ENCODE data around the gene RERE. TPM values are rescaled to one million over a fixed set of nuclear protein-coding genes. Genes with fewer than 3 reads are reported as not detected.

RERE gene
- total and polyA plus RNA-seq, 12 donors = 46.5 to 163 (median 139) TPM

- Histone ChIP-seq H3K9me3 (no peaks in the 10 kb centered on the region), H3K27me3 (no peaks in the 10 kb centered on the region), H3K27ac (peak overlapping the region in 3 of 10 donors; percentile 44 to 77 (median 69)), H3K4me1 (peaks cover 0 to 42% (median 28%) of the 10 kb centered on the region in 9 donors), H3K36me3 (no peaks in the 10 kb centered on the region), H3K4me3 (no peak overlapping the region)
- WGBS, 2 donors = 54 to 58% methylated on average over 3 of the region's 3 CpGs
- DNase-seq (no peak), ATAC-seq (no peak)
- TF ChIP-seq, protein P1, sequence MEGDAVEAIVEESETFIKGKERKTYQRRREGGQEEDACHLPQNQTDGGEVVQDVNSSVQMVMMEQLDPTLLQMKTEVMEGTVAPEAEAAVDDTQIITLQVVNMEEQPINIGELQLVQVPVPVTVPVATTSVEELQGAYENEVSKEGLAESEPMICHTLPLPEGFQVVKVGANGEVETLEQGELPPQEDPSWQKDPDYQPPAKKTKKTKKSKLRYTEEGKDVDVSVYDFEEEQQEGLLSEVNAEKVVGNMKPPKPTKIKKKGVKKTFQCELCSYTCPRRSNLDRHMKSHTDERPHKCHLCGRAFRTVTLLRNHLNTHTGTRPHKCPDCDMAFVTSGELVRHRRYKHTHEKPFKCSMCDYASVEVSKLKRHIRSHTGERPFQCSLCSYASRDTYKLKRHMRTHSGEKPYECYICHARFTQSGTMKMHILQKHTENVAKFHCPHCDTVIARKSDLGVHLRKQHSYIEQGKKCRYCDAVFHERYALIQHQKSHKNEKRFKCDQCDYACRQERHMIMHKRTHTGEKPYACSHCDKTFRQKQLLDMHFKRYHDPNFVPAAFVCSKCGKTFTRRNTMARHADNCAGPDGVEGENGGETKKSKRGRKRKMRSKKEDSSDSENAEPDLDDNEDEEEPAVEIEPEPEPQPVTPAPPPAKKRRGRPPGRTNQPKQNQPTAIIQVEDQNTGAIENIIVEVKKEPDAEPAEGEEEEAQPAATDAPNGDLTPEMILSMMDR (IDR thresholded peaks at IDR 0.05) = no peak
- intact Hi-C loops (cut with DNase I) = no loop called here
Observed at GRCh38 chr1:8570465-8570864, 247.0 kb downstream of the RERE start.

DNA sequence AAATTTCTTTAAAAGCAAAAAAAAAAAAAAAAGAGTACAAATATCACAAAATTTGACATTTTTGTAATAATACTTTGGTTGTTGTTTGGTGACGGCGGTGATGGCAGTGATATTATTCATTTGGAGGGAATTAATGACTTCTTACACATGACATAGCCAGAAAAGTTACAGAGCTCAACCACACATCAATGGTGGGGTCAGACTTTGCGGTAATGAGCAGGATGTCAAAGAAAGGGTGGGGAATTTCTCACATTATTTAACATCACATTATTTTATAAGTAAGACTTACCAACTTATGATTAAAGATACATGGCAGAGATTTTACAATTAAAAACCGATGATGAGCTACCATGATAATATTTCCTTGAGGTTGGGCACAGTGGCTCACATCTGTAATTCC, 248.2 kb downstream of the RERE start:
- H3K27ac ChIP-seq = no peak overlapping the region
- intact Hi-C loops (cut with DNase I) = loop anchor here in 1 of 10 donors (10.0 kb wide), 1 partner anchor 276 kb away; no protein-coding TSS in a partner anchor
- no peak for DNase-seq
- TF ChIP-seq, protein P1 (IDR thresholded peaks at IDR 0.05) = no peak
- peaks cover 0 to 44% (median 25%) of the 10 kb centered on the region in 9 donors for H3K4me1 ChIP-seq
- H3K9me3 ChIP-seq = no peaks in the 10 kb centered on the region
- no peak overlapping the region for H3K4me3 ChIP-seq
- WGBS, 2 donors = 98% methylated on average over 4 of the region's 4 CpGs
- no peaks in the 10 kb centered on the region for H3K27me3 ChIP-seq
- H3K36me3 ChIP-seq = no peaks in the 10 kb centered on the region
- ATAC-seq = no peak

DNA sequence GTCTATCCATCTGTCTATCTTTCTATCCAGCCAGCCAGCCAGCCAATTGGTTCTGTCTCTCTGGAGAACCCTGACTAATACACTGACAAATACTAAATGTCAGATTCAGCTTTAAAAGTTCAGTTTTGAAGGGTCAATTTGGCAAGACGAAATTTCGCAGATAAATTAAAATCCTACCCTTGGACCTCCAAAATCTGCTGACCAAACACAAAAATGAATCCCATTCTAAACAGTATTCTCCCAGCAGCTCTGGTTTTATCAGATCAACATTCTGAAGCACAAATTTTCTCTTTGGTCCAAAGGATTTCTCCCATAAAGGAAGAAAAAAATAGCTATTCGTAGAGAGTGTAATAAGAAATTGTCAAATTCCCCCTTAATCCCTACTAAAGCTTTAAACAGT, 248.6 kb downstream of the RERE start:
- intact Hi-C loops (cut with DNase I) = loop anchor here in 1 of 10 donors (10.0 kb wide), 1 partner anchor 276 kb away; no protein-coding TSS in a partner anchor
- TF ChIP-seq, protein P1 (IDR thresholded peaks at IDR 0.05) = no peak
- no peak overlapping the region for H3K27ac ChIP-seq
- ATAC-seq (no peak), DNase-seq (no peak)
- H3K4me3 ChIP-seq = no peak overlapping the region
- peaks cover 0 to 48% (median 29%) of the 10 kb centered on the region in 9 donors for H3K4me1 ChIP-seq
- WGBS, 2 donors = 93 to 96% methylated on average over 3 of the region's 3 CpGs
- no peaks in the 10 kb centered on the region for H3K36me3 ChIP-seq
- H3K9me3 ChIP-seq = no peaks in the 10 kb centered on the region
- H3K27me3 ChIP-seq = no peaks in the 10 kb centered on the region

GRCh38 chr1:8567146-8567545, 250.3 kb downstream of the RERE start:
- DNase-seq (no peak), ATAC-seq (no peak)
- H3K27ac ChIP-seq = no peak overlapping the region
- WGBS, 2 donors = 94 to 98% methylated on average over 1 of the region's 1 CpG
- H3K4me3 ChIP-seq = no peak overlapping the region
- H3K36me3 ChIP-seq = no peaks in the 10 kb centered on the region
- peaks cover 0 to 54% (median 34%) of the 10 kb centered on the region in 9 donors for H3K4me1 ChIP-seq
- no peaks in the 10 kb centered on the region for H3K27me3 ChIP-seq
- TF ChIP-seq, protein P1 (IDR thresholded peaks at IDR 0.05) = no peak
- intact Hi-C loops (cut with DNase I) = loop anchor here in 1 of 10 donors (10.0 kb wide), 1 partner anchor 278 kb away; no protein-coding TSS in a partner anchor
- no peaks in the 10 kb centered on the region for H3K9me3 ChIP-seq
